ENCODE results near the gene L3MBTL4.

The L3MBTL4 gene

GRCh38 chr18:6031442-6031841, 383.3 kb downstream of the L3MBTL4 start:
- DNase-seq (ENCODE audit: low read depth) = no peak

- no peak for DNase-seq (ENCODE audit: low read depth)
Observed at GRCh38 chr18:6031002-6031401, 383.7 kb downstream of the L3MBTL4 start.

GRCh38 chr18:6024745-6025248, 389.9 kb downstream of the L3MBTL4 start:
- no peak for DNase-seq (ENCODE audit: low read depth)

- no peak for DNase-seq (ENCODE audit: low read depth)
Observed at GRCh38 chr18:6023551-6023950, 391.2 kb downstream of the L3MBTL4 start.

- DNase-seq (ENCODE audit: low read depth) = peak; percentile 50
Observed at GRCh38 chr18:6022845-6023244, 391.9 kb downstream of the L3MBTL4 start.

GRCh38 chr18:6022074-6022444, 392.7 kb downstream of the L3MBTL4 start:
- no peak for DNase-seq (ENCODE audit: low read depth)

- DNase-seq (ENCODE audit: low read depth) = no peak
Observed at GRCh38 chr18:6021306-6022073, 393.2 kb downstream of the L3MBTL4 start.

- no peak for DNase-seq (ENCODE audit: low read depth)
Observed at GRCh38 chr18:6018671-6019070, 396.0 kb downstream of the L3MBTL4 start.

- no peak for DNase-seq (ENCODE audit: low read depth)
Observed at GRCh38 chr18:6017171-6017570, 397.5 kb downstream of the L3MBTL4 start.

GRCh38 chr18:6015364-6015763, 399.3 kb downstream of the L3MBTL4 start:
- DNase-seq (ENCODE audit: low read depth) = no peak

- no peak for DNase-seq (ENCODE audit: low read depth)
Observed at GRCh38 chr18:6013171-6013810, 401.4 kb downstream of the L3MBTL4 start.

GRCh38 chr18:6010921-6011320, 403.8 kb downstream of the L3MBTL4 start:
- no peak for DNase-seq (ENCODE audit: low read depth)

GRCh38 chr18:6010284-6010683, 404.4 kb downstream of the L3MBTL4 start:
- DNase-seq (ENCODE audit: low read depth) = no peak

GRCh38 chr18:6009756-6010155, 405.0 kb downstream of the L3MBTL4 start:
- DNase-seq (ENCODE audit: low read depth) = no peak

GRCh38 chr18:6004683-6005082, 410.0 kb downstream of the L3MBTL4 start:
- no peak for DNase-seq (ENCODE audit: low read depth)

GRCh38 chr18:6004119-6004518, 410.6 kb downstream of the L3MBTL4 start:
- DNase-seq (ENCODE audit: low read depth) = no peak

GRCh38 chr18:6001867-6002266, 412.8 kb downstream of the L3MBTL4 start:
- DNase-seq (ENCODE audit: low read depth) = no peak

GRCh38 chr18:5998907-5999306, 415.8 kb downstream of the L3MBTL4 start:
- DNase-seq (ENCODE audit: low read depth) = no peak

- DNase-seq (ENCODE audit: low read depth) = no peak
Observed at GRCh38 chr18:5998166-5998881, 416.4 kb downstream of the L3MBTL4 start.

GRCh38 chr18:5997361-5997760, 417.4 kb downstream of the L3MBTL4 start:
- DNase-seq (ENCODE audit: low read depth) = no peak

GRCh38 chr18:5995626-5996025, 419.1 kb downstream of the L3MBTL4 start:
- no peak for DNase-seq (ENCODE audit: low read depth)

- no peak for DNase-seq (ENCODE audit: low read depth)
Observed at GRCh38 chr18:5993938-5994337, 420.8 kb downstream of the L3MBTL4 start.

- no peak for DNase-seq (ENCODE audit: low read depth)
Observed at GRCh38 chr18:5992381-5992780, 422.3 kb downstream of the L3MBTL4 start.
